ELF-1 (cell line): ENCODE results near the gene SHROOM3.
A peak's percentile ranks its signal among the peaks of the same experiment; 100 is the strongest.

Experiments used
- DNase-seq: peaks from one replicate; pipeline ENCODE4 v3.0.0-alpha.2; 2016; ENCODE audit warnings: low read depth, low spot score

The SHROOM3 gene

GRCh38 chr4:76779740-76780459 is 344.9 kb downstream of the SHROOM3 start:
- no peak for DNase-seq

DNA sequence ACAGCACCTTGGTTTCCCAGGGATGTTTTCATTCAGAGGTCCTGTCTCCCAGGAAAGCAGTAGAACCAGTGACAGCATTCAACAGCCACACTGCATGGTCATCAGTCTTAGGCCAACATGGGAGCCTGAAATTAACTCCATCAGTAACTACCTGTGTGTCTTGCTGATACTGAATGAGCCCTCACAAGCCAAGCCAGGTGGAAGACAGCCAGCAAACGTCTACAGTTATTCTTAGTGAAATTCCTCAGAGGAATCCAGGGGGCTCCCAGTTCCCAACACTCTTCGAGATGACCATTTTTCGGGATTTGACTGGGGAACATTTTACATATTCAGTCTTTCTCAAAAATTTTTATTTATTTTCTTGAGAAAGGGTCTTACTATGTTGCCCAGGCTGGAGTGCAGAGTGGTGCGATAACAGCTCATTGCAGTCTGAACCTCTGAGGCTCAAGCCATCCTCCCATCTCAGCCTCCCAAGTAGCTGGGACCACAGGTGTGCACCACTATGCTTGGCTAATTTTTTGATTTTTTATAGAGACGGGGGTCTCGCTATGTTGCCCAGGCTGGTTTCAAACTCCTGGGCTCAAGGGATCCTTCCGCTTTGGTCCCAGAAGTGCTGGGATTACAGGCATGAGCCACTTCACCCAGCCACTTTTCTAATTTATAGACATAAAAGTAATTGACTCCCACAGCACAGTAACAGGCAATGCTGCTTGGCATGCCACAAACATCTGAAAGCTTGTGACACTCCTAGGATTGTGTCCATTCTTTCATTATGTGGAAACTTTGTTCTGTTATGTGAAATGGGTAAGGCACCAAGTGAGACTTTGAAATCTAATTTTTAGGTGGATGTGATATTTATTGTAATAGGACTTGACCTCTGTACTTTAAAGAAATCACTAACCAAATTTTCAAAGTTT is 346.0 kb downstream of the SHROOM3 start:
- no peak for DNase-seq

DNA sequence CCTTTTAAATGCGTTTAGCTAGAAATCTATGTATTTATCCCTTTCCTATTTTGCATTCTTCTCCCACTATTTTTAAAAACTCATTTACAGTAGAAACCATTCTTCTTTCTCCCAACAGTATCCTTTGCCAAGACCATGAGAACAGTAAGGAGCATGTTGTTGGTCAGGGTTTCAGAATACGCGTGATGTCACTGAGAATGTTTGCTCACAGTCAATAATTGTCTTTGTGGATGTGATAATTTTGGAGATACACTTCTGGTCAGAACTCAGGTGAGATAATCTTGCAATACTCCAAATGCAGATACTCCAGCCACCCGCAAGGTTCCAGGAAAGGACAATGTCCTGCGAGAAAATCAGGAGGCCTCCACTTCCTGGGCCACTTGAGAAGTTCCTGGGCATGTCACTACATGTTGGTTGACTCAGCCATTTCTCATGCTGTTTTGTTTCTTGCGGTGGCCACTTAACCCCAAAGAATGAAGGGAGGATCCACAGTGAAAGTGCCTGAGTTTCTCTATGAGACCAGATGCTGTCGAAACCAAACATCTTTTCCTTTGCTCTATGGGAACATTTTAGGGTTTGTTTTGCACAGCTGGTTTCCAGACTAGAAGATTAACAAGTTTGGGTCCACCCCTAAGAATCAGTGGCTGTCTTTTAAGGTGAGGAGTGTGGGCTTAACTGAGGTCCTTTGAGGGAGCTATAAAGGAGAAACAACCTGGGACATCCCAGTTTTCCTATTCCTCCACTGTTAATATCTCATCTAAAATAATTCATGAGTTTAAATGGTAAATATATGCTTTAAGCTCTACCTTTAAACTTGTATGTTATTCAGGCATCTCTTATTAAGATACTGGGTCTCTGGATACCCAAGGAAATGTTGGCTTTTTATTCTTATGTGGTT is 346.9 kb downstream of the SHROOM3 start:
- DNase-seq = no peak

GRCh38 chr4:76782837-76783236 is 347.8 kb downstream of the SHROOM3 start:
- DNase-seq = no peak

- no peak for DNase-seq
Measured at GRCh38 chr4:76783836-76784235, 348.8 kb downstream of the SHROOM3 start.

- peak; percentile 42 for DNase-seq
Measured at GRCh38 chr4:76784237-76784636, 349.2 kb downstream of the SHROOM3 start.

DNA sequence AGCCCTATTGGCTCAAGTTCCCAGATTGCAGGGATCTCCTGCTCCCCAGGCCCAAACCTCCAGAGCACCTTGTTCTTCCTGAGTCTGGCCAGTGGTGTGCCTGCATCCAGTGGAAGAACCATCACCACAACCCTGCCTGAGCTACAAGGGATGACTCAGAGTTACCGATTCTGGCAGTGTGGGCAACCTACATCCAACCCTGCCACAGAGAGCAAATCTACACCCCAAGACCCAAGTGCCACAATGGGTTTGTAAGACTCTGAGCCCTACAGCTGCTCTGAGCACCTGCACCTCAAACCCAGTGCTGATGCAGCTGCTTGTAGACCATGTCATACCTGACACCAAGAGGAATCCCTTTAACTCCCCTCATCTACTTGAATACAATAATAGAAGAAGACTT is 352.9 kb downstream of the SHROOM3 start:
- no peak for DNase-seq

- no peak for DNase-seq
Measured at GRCh38 chr4:76790377-76790776, 355.3 kb downstream of the SHROOM3 start.

DNA sequence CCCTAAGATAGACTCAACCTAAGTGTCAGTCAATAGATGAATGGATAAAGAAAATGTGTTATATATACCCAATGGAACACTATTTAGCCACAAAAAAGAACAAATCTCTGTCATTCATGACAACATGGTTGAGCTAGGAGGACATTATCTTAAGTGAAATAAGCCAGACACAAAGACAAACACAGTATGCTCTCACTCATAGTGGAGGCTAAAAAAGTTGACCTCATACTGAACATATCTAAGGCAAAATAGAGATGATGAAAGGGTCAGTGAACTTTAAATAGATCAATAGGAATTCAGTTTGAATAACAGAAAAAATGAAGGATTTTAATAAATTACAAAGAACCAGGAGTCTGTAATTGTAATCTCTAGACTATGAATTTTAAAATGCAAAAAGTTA is 356.4 kb downstream of the SHROOM3 start:
- DNase-seq = no peak

DNA sequence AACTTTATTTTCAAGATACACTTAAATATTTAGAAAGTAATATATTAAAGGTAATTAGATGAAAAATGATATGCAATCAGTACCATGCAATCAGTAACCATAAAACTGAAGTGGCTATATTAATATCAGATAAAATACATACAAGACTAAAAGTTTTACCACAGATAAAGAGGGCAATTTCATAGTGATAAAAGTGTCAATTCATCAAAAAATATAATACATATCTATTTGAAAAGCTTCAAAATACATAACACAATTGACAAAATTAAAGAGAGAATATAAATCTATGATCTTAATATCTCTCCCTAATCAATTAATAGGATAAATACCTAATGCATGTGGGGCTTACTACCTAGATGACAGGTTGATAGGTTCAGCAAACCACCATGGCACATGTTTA is 357.4 kb downstream of the SHROOM3 start:
- DNase-seq = no peak

DNA sequence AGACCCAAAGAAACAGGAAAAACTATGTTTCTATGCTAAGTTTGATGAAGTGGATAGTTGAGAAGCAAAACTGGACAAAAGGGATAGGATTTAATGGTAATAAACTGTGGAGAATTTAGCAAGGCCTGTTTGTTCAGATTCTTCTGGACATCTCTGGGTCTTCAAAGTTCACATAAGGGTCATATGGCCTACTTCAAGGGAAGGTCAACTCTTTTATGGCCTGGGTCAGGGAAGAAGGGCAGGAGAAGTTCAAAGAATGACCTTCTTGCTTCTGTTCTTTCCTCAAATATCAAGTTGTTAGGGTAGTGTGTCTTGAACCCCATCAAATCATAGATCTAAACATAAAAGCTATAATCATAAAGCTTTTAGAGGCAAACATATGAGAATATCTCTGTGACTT is 360.2 kb downstream of the SHROOM3 start:
- no peak for DNase-seq

GRCh38 chr4:76799140-76799539 is 364.1 kb downstream of the SHROOM3 start:
- no peak for DNase-seq

DNA sequence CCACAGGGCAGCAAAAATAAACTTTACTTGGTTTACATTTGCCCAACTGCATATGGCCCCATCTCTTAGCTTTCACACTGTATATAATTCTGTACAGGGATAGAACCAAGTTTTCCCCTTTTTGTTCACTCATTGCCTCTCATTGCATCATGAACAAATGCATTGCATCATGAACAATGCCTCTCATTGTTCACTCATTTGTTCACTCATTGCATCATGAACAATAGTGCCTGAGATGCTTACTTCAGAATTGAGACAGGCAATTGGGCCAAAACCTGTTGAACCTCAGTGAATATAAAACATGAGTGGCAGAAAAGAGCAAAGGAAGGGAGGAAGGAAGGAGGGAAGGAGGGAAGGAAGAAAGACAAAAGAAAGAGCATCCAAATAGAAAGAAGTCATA is 364.7 kb downstream of the SHROOM3 start:
- DNase-seq = no peak

- no peak for DNase-seq
Measured at GRCh38 chr4:76800902-76801301, 365.9 kb downstream of the SHROOM3 start.

- peak; percentile 71 for DNase-seq
Measured at GRCh38 chr4:76801621-76802235, 366.7 kb downstream of the SHROOM3 start.

DNA sequence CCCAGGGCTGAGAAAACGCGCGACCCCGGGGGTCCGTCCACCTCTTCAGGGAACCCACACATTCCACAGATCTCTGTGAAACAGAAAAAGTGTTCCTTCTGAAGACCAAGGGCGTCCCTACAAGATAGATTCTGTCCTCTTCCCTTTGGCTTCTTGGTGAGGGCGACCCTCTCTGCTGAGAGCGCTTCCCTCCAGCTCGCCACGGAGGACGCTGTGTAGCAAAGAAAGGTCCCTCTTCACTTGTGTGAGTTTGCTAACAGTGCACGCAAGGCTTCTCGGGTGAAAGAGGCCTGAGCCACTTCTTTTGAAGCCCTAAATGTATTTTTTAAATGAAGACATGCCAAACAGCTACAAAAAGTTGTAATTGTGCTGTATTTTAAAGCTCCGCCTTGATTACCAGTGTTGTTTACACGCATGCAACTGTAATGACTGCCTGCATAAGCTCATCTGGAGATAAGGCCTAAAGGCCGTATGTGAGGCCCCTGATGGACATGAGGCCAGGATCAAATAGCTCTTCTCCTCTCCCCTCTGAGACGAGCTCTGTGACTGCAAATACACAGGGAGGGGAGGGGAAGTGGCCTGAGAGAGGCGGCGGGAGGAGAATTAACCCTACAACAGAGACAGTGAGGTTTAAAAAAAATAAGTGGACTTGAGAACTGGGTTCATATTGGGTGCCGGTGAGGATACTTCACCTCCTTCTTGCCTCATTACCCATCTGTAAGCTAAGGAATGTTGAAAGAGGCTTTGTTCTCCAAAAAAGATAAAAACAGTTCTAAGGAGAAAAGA is 367.4 kb downstream of the SHROOM3 start:
- peak; percentile 78 for DNase-seq

GRCh38 chr4:76803522-76803921 is 368.5 kb downstream of the SHROOM3 start:
- peak; percentile 44 for DNase-seq

DNA sequence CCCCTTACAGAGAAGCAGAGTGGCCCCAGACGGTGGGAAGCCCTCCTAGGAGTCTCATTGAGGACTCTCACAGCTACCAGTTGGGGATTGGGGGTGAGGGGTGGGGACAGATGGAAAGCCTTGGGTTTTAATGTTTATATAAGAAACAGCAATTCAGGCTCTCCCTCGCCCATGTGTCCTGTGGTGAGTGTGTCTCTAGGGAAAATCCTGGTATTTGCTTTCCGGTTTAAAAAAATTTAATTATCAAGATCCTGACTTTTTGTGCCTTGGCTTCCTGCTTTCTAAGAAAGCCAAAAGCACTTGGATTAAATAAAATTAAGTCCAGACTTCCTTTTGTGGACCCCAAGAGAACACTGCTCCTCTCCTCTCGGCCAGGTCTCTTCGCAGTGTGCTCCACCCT is 369.1 kb downstream of the SHROOM3 start:
- DNase-seq = no peak

DNA sequence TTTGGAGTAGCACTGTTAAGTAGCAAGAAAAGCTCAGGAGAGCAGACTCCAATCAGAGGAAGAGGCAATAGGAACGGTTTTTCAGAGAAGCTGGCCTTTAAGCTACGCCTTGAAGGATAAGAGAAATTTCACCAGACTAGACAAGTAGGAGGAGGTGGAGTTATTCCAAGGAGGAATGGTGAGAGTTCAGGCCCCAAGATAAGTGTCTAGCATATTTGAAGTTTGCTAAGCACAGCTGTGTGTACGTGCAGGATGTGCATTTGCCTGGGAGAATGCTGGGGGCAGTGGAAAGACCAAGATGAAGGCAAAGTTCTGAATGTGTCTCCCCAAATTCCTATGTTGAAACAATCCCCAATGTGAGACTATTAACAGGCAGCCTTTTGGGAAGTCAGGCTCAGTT is 371.3 kb downstream of the SHROOM3 start:
- DNase-seq = no peak

GRCh38 chr4:76806757-76807156 is 371.7 kb downstream of the SHROOM3 start:
- DNase-seq = no peak
